Suprapubic skin (tissue), 4 donors: Measurements from ENCODE around the gene MFNG.

ENCODE experiments used
- CTCF ChIP-seq, 2 donors: fragments of 200-600 bp in 1 of 2; fragments of 450-650 bp in 1 of 2; sonication (generic) in 1 of 2; IDR thresholded peaks; one replicate each; pipeline ENCODE4 v1.5.1; 2016 to 2019; ENCODE audit warnings: antibody characterized with exemption in 2 of 2, mild to moderate bottlenecking in 1 of 2, moderate library complexity in 1 of 2
- EP300 ChIP-seq: sonication (generic); formaldehyde crosslinking; IDR thresholded peaks from one replicate; pipeline ENCODE4 v1.6.1; 2017; ENCODE audit warnings: antibody characterized with exemption
- POLR2A ChIP-seq, 2 donors: fragments of 450-650 bp; IDR thresholded peaks; one replicate each; pipeline ENCODE4 v1.6.1; 2017; ENCODE audit warnings: antibody characterized with exemption in 2 of 2, mild to moderate bottlenecking in 2 of 2, moderate library complexity in 2 of 2
- POLR2AphosphoS5 ChIP-seq, 3 donors: sonication (generic); formaldehyde crosslinking; IDR thresholded peaks; one replicate each; pipeline ENCODE4 v1.6.1; 2017; ENCODE audit warnings: antibody characterized with exemption in 3 of 3

- no peak for TF ChIP-seq CTCF (IDR thresholded peaks at IDR 0.05)
- TF ChIP-seq POLR2A (IDR thresholded peaks at IDR 0.05), result no peak
- TF ChIP-seq POLR2AphosphoS5 (IDR thresholded peaks at IDR 0.05), result no peak
- TF ChIP-seq EP300, result no peak
Observed at GRCh38 chr22:37507731-37508130, 21.5 kb upstream of the MFNG start.
